Measurements from ENCODE around the gene TXNRD2.
"Not testable (repeated sequence)": the region's sequence is repeated elsewhere in the genome, so short reads cannot be mapped to it uniquely, and the experiment has no call there.

Gene TXNRD2

DNA sequence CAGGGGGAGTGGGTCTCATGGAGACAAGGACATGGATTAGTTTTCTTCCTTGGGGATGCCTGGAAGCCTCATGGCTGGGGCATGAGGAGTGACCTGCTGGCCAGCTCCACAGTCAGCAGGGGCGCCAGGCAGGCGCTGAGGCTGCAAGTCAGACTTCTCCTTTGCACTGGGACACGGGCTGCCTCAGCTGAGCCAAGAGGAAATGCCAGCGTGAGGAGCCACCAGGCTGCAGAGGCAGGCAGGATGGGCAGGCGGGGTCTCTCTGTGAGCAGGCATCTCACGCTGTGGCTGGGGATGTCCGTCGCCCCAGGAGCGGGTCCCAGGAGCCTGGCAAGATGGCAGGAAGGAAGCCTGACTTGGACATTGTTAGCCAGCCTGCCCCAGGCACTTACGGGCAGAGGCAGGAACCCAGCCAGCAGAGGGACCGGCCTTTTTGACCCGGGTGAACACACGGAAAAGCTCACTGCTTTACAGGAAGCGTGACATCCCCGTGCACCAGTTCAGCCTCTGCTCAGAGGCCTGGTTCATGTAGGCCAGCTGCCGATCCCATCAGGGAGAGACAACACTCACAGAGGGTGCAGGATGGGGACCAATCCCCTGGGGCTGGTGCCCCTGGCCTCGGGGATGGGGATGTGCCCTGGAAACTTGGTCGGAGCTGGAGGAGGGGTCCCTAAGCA lies 97.1 kb downstream of the TXNRD2 start:
- no peak for DNase-seq (ENCODE audit: low spot score)

DNA sequence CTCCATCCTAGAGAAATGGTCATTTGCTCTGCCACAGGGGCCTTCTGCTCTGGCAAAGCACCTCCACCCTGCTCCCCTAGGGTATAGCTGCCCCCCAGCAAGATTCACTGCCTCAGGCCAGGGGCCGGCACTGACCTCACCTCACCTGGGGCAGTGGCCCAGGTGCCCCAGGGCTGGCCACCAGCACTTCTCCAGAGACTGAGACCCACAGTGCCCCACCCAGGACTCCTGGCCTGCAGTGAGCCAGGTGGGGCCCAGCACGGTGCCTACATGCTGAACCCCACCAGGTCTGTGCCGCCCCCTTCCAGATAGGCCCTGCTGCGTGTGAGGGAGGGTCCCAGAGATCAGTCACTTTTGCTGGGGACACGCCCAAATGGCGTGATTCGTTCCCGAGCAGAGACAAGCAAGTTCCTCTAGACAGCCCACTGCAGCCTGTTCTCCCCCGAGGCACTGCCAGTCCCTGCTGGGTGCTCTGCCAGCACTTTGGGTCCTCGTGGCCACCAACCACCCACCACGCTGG lies 97.7 kb downstream of the TXNRD2 start:
- DNase-seq (ENCODE audit: low spot score): no peak

GRCh38 chr22:19843107-19843856 lies 98.3 kb downstream of the TXNRD2 start:
- no peak for DNase-seq (ENCODE audit: low spot score)

- no peak for DNase-seq (ENCODE audit: low spot score)
Measured at GRCh38 chr22:19842393-19843106, 99.1 kb downstream of the TXNRD2 start.

DNA sequence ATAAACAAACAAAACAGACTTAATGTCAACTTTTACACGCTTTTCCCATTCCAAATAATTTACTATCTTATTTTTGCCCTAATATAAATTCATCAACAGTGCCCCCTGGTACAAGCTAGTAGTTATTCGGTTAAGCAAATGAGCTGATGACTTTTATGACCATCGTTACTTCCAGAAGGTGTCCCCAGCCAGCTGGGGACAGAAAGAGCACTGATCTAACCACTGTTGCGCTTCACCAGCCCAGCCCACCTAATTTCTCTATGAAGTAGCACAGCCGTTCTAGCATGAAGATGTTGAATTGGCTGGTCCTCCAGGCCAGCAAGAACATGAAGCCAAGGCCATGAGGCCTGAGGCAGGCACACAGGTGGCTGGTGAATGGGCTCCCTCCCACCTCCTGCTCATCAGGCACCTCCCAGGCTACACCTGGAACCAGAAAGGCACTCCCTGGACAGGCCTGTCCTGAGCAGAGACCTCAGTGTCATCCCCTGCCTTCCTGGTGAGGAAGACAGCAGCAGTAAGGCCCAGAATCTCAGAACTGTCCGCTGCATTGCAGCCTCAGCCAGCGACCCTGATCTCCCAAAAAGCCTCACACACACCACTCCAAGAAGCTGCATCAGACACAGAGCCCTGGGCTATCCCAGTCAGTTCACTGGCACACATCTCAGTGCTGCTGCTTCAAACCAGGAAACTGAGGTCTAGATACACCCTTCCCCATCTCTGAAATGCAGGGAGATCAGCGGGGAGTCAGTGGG lies 99.8 kb downstream of the TXNRD2 start:
- no peak for DNase-seq (ENCODE audit: low spot score)

- no peak for DNase-seq (ENCODE audit: low spot score)
Measured at GRCh38 chr22:19840955-19841640, 100.5 kb downstream of the TXNRD2 start.

DNA sequence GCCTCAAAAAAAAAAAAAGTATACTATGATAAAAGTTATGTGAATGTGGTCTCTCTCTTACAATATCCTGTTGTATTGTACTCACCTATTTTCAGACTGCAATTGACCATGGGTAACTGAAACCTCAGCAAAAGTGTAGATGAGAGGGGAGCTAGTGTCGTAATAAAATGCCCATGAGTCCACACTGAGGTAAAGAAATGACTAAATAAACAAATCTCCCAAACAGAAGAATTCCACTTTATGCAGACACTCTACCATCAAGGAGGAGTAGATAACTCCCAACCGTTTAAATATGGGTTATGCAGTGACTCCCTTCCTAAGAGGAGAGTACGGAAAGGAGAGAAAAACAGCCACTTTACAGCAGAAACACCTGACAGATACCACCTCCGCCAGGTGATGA lies 101.6 kb downstream of the TXNRD2 start:
- no peak for DNase-seq (ENCODE audit: low spot score)

DNA sequence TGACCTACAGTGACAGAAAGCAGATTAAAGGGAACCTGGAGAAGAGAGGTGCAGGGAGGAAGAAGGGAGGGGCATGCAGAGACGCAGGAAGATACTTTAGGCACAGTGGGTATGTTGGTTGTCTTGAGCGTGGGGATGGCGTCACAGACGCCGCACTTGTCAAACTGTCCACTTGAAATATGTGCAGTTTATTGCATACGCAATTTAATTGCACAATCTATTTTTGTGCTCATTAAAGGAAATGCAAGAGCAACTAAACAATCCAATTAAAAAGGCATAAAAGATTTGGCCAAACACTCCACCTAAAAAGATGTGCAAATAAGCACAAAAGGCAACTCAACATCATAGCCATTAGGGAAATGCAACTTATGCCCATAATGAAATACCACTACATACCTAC lies 103.7 kb downstream of the TXNRD2 start:
- DNase-seq (ENCODE audit: low spot score): no peak

- DNase-seq (ENCODE audit: low spot score): no peak
Measured at GRCh38 chr22:19836512-19836911, 105.1 kb downstream of the TXNRD2 start.

DNA sequence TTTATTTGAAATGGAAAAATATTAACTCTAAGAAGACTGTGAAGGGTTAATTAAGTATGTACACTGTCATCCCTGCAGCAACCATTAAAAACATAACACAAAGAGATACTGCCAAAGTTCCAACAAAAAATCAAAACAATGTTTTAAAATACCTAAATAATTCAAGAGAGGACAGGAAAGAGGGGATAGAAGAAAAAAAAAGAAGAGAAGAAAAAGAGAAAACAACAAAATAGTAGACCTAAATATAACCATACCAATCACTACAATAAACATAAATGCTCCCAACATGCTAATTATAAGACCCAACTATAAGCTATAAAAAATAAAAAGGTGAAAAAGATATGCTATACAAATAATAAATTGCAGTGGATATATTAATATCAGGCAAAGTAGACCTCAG lies 107.0 kb downstream of the TXNRD2 start:
- no peak for DNase-seq (ENCODE audit: low spot score)

GRCh38 chr22:19833327-19833726 lies 108.3 kb downstream of the TXNRD2 start:
- DNase-seq (ENCODE audit: low spot score): not testable (repeated sequence)

DNA sequence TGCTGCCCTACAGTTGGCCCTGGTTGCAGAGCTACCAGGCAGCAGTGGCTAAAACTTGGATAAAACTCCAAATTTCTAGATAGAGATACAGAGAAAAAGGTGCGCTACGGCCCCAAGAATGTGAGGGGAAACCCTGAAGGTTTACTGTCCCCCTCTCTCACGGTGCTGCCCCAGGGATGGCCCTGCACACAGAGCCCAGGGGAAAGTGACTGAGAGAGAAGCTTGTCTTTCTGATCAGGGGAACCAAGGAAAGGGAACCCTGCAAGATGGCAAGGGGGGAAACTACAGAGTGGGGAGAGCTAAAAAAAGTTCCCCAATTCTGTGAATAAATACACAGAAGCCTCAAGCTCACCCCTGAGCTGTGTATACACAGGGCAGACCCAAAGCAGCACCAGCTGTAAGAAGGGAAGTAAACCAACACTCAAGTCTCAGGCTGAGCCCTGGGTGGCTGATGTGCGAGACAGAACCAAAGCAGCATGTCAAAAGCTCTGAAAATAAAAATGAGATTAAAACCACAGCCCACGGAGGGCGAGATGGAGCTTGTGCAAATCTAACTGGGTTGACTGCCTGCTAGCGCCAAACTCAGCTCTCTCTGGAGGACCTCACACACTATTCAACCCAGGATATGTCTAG lies 109.0 kb downstream of the TXNRD2 start:
- DNase-seq (ENCODE audit: low spot score): no peak

DNA sequence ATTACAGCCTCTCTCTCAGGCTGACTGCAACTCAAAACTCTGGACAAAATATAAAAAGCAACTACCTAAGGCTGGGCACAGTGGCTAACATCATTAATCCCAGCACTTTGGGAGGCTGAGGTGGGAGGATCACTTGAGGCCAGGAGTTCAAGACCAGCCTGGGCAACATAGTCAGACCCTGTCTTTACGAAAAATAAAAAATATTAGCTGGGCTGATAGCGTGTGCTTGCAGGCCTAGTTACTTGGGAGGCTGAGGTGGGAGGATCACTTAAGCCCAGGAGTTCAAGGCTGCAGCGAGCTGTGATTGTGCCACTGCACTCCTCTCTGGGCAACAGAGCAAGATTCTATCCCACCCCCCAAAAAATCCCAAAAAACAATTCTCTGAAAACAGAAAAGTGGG lies 109.6 kb downstream of the TXNRD2 start:
- DNase-seq (ENCODE audit: low spot score): not testable (repeated sequence)

DNA sequence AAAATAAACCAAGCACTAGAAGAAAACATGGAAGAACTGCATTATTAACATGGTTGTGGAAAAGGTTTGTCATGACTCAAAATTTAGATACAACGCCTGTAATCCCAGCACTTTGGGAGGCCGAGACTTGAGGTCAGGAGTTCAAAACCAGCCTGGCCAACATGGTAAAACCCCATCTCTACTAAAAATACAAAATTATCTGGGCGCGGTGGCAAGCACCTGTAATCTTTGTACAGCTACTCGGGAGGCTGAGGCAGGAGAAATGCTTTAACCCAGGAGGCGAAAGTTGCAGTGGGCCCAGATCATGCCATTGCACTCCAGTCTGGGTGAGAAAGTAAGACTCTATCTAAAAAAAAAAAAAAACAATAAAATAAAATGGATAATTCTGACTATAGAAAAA lies 110.6 kb downstream of the TXNRD2 start:
- DNase-seq (ENCODE audit: low spot score): no peak

GRCh38 chr22:19828035-19828401 lies 113.6 kb downstream of the TXNRD2 start:
- no peak for DNase-seq (ENCODE audit: low spot score)

DNA sequence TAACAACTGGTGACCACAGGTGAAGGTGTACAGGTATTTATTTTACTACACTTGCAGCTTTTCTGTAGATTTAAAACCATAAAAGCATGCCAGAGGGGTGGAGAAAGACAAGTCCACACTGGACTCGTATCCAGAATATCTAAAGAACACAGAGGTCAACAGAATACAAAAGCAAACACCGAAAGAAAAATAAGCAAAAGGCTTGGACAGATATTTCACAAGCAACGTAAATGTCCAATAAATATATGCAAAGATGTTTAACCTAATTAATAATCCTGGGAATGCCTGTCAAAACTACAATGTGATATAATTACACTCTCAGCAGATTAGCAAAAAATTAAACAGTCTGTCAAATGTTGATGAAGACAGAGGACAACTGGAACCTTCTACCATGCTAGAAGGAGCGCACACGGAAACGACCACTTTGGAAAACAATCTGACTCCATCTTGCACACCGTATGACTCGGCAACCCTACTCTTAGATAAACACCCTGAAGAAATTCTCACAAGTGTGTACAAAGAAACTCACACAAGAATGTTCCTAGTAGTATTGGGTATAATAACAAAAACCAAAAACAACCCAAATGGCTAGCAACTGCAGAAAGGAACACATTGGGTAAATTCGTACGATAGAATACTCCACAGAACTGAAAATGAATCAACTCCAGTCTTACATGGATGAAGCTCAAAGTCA lies 114.1 kb downstream of the TXNRD2 start:
- DNase-seq (ENCODE audit: low spot score): no peak

GRCh38 chr22:19826619-19826950 lies 115.0 kb downstream of the TXNRD2 start:
- no peak for DNase-seq (ENCODE audit: low spot score)

GRCh38 chr22:19825904-19826618 lies 115.6 kb downstream of the TXNRD2 start:
- DNase-seq (ENCODE audit: low spot score): no peak
